Mucosa of descending colon (tissue), 3 donors: ENCODE results near the gene GABRB1. TPM values are rescaled to one million over a fixed set of nuclear protein-coding genes. Genes with fewer than 3 reads are reported as not detected.

Source experiments
- ATAC-seq: fragments of 200-7000 bp; cut with Tn5 transposase; one replicate; pipeline ENCODE4 v1.9.1; 2020; ENCODE audit warnings: mild to moderate bottlenecking, moderate library complexity
- DNase-seq, 3 donors: peaks; one replicate each; pipeline ENCODE4 v3.0.0-alpha.2; 2020
- H3K36me3 ChIP-seq: fragments of 200-600 bp; one replicate; pipeline ENCODE4 v1.8.0; 2021; ENCODE audit warnings: low read depth, mild to moderate bottlenecking
- H3K4me1 ChIP-seq: fragments of 200-600 bp; one replicate; pipeline ENCODE4 v1.8.0; 2021; ENCODE audit warnings: low read depth, mild to moderate bottlenecking
- H3K4me3 ChIP-seq: fragments of 200-600 bp; one replicate; pipeline ENCODE4 v1.8.0; 2021; ENCODE audit warnings: mild to moderate bottlenecking
- H3K9me3 ChIP-seq: fragments of 200-600 bp; one replicate; pipeline ENCODE4 v1.8.0; 2021; ENCODE audit warnings: mild to moderate bottlenecking
- CTCF ChIP-seq: fragments of 200-600 bp; IDR thresholded peaks from one replicate; pipeline ENCODE4 v1.8.0; 2022; ENCODE audit warnings: antibody characterized with exemption, mild to moderate bottlenecking
- intact Hi-C, 2 donors: fragments of 100-400 bp; cut with DNase I in 1 of 2; cut with micrococcal nuclease in 1 of 2; formaldehyde crosslinking; loops; one replicate each; pipeline versions ENCODE4 v1.11.0 to v1.11.1; 2022; cut with DNase I, micrococcal nuclease
- total RNA-seq, 3 donors: library from RNA; stranded (reverse); fragmentation: NEBNext Ultra II Directional in 2 of 3; extraction: Animal tissue kit (Norgen Biotek cat#: 25700) in 2 of 3; gene quantifications; one replicate each; pipeline versions ENCODE4 v1.2.1 to v1.2.4, GENCODE V29; 2021 to 2023
- donor health status: DM: no; HTN: no; CAD: no; lungs with moderate emphysema.
- donor health status: DM: no; HTN: no; CAD: no.
- donor health status: DM: no; HTN: yes; CAD: no.

GABRB1 gene
- total RNA-seq, 3 donors from 2014 or later, result 0.55 to 0.84 (median 0.82) TPM

- intact Hi-C loops, result no loop called here
- Histone ChIP-seq H3K4me3 (no peak overlapping the region), H3K4me1 (no peaks in the 10 kb centered on the region), H3K9me3 (no peaks in the 10 kb centered on the region), H3K36me3 (no peaks in the 10 kb centered on the region)
- no peak for TF ChIP-seq CTCF
- DNase-seq, result no peak
- no peak for ATAC-seq
These were observed 204.4 kb downstream of the GABRB1 start for GRCh38 chr4:47235721-47236120.

DNA sequence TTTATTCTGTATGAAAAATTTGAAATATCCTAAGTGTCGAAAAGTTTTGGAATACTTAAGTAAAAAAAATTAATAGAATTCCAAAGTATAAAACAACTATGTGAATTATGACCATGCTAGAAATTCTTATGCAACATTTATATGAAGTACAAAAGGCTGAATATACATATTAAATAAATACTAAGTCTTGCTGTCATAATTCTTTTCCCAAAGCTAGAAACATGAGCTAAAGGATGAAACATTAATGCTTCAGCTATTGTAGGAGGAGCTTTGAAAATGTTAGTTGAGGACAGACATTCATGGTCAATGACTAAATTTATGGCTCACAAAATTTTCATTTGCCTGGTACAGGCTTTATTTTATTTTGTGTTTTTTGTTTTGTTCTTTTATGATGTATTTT is 207.3 kb downstream of the GABRB1 start:
- H3K9me3 ChIP-seq, result no peaks in the 10 kb centered on the region
- intact Hi-C loops, result no loop called here
- no peaks in the 10 kb centered on the region for H3K36me3 ChIP-seq
- no peak overlapping the region for H3K4me3 ChIP-seq
- no peak for DNase-seq
- ATAC-seq, result no peak
- TF ChIP-seq CTCF, result no peak
- no peaks in the 10 kb centered on the region for H3K4me1 ChIP-seq

GRCh38 chr4:47239649-47240048 is 208.3 kb downstream of the GABRB1 start:
- Histone ChIP-seq H3K4me1 (no peaks in the 10 kb centered on the region), H3K4me3 (no peak overlapping the region), H3K36me3 (no peaks in the 10 kb centered on the region), H3K9me3 (no peaks in the 10 kb centered on the region)
- DNase-seq, result no peak
- no peak for ATAC-seq
- no peak for TF ChIP-seq CTCF
- intact Hi-C loops, result no loop called here

DNA sequence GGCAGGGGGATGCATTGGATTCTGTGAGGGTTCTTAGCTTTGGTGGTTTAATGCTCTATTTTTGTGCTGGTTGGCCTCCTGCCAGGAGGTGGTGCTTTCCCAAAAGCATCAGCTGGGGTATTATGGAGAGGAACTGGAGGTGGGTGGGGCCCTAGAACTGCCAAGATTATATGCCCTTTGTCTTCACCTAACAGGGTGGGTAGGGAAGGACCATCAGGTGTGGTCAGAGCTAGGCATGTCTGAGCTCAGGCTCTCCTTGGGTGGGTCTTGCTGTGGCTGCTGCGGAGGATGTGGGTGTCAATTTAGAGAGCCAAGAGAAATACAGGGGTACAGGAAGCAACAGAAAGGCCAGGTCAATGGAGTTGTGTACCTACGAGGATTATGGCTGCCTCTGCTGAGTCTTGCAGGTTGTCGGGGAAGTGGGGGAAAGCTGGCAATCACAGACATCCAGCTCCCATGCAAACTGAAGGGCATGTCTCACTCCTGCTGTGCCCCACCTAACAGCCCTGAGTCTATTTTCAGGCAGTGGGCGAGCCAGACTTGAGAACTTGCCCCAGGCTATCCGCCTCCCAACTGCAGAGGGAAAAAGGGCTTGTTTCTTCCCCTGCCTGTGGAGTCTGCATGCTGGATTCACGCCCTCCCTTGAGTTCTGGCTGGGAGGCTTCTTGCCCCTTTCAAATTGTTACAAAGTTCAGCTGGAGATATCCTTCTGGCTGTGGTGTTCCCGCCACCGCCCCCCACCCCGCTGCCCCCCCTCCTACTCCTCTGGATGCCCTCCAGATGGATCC is 220.2 kb downstream of the GABRB1 start:
- H3K4me3 ChIP-seq, result no peak overlapping the region
- no peak for DNase-seq
- H3K9me3 ChIP-seq, result no peaks in the 10 kb centered on the region
- intact Hi-C loops, result no loop called here
- no peaks in the 10 kb centered on the region for H3K36me3 ChIP-seq
- TF ChIP-seq CTCF, result no peak
- ATAC-seq, result no peak
- H3K4me1 ChIP-seq, result no peaks in the 10 kb centered on the region

- Histone ChIP-seq H3K4me3 (no peak overlapping the region), H3K4me1 (no peaks in the 10 kb centered on the region), H3K36me3 (no peaks in the 10 kb centered on the region), H3K9me3 (no peaks in the 10 kb centered on the region)
- no peak for ATAC-seq
- intact Hi-C loops, result no loop called here
- TF ChIP-seq CTCF, result no peak
- DNase-seq, result no peak
These were observed 232.4 kb downstream of the GABRB1 start for GRCh38 chr4:47263721-47264120.
